ENCODE measurements around the gene LARP1. TPM values are rescaled to one million over a fixed set of nuclear protein-coding genes. Genes with fewer than 3 reads are reported as not detected.

LARP1 gene
- total and polyA plus RNA-seq, 9 of the 15 experiments (the other 6 are each of a cell fraction or from before 2014, with no cell fraction given): 22.6 to 300 (median 92.0) TPM

GRCh38 chr5:154862766-154863165 lies 107.6 kb downstream of the LARP1 start:
- ATAC-seq: no peak
- TF ChIP-seq BMI1 (IDR thresholded peaks at IDR 0.05; ENCODE audit: low read length) (no peak), HEY1 (CRISPR knock-in tag; IDR thresholded peaks at IDR 0.05; ENCODE audit: borderline replicate concordance) (no peak), FOS (IDR thresholded peaks at IDR 0.05; ENCODE audit: extremely low read depth, insufficient read length) (no peak), PHF8 (IDR thresholded peaks at IDR 0.05; ENCODE audit: borderline replicate concordance, low read length) (no peak), DIDO1 (tag; IDR thresholded peaks at IDR 0.05; ENCODE audit: low read depth) (no peak), NFIC (IDR thresholded peaks at IDR 0.05) (no peak), ZNF445 (CRISPR knock-in tag; IDR thresholded peaks at IDR 0.05; ENCODE audit: low read depth) (no peak)
- TF ChIP-seq, protein P1, sequence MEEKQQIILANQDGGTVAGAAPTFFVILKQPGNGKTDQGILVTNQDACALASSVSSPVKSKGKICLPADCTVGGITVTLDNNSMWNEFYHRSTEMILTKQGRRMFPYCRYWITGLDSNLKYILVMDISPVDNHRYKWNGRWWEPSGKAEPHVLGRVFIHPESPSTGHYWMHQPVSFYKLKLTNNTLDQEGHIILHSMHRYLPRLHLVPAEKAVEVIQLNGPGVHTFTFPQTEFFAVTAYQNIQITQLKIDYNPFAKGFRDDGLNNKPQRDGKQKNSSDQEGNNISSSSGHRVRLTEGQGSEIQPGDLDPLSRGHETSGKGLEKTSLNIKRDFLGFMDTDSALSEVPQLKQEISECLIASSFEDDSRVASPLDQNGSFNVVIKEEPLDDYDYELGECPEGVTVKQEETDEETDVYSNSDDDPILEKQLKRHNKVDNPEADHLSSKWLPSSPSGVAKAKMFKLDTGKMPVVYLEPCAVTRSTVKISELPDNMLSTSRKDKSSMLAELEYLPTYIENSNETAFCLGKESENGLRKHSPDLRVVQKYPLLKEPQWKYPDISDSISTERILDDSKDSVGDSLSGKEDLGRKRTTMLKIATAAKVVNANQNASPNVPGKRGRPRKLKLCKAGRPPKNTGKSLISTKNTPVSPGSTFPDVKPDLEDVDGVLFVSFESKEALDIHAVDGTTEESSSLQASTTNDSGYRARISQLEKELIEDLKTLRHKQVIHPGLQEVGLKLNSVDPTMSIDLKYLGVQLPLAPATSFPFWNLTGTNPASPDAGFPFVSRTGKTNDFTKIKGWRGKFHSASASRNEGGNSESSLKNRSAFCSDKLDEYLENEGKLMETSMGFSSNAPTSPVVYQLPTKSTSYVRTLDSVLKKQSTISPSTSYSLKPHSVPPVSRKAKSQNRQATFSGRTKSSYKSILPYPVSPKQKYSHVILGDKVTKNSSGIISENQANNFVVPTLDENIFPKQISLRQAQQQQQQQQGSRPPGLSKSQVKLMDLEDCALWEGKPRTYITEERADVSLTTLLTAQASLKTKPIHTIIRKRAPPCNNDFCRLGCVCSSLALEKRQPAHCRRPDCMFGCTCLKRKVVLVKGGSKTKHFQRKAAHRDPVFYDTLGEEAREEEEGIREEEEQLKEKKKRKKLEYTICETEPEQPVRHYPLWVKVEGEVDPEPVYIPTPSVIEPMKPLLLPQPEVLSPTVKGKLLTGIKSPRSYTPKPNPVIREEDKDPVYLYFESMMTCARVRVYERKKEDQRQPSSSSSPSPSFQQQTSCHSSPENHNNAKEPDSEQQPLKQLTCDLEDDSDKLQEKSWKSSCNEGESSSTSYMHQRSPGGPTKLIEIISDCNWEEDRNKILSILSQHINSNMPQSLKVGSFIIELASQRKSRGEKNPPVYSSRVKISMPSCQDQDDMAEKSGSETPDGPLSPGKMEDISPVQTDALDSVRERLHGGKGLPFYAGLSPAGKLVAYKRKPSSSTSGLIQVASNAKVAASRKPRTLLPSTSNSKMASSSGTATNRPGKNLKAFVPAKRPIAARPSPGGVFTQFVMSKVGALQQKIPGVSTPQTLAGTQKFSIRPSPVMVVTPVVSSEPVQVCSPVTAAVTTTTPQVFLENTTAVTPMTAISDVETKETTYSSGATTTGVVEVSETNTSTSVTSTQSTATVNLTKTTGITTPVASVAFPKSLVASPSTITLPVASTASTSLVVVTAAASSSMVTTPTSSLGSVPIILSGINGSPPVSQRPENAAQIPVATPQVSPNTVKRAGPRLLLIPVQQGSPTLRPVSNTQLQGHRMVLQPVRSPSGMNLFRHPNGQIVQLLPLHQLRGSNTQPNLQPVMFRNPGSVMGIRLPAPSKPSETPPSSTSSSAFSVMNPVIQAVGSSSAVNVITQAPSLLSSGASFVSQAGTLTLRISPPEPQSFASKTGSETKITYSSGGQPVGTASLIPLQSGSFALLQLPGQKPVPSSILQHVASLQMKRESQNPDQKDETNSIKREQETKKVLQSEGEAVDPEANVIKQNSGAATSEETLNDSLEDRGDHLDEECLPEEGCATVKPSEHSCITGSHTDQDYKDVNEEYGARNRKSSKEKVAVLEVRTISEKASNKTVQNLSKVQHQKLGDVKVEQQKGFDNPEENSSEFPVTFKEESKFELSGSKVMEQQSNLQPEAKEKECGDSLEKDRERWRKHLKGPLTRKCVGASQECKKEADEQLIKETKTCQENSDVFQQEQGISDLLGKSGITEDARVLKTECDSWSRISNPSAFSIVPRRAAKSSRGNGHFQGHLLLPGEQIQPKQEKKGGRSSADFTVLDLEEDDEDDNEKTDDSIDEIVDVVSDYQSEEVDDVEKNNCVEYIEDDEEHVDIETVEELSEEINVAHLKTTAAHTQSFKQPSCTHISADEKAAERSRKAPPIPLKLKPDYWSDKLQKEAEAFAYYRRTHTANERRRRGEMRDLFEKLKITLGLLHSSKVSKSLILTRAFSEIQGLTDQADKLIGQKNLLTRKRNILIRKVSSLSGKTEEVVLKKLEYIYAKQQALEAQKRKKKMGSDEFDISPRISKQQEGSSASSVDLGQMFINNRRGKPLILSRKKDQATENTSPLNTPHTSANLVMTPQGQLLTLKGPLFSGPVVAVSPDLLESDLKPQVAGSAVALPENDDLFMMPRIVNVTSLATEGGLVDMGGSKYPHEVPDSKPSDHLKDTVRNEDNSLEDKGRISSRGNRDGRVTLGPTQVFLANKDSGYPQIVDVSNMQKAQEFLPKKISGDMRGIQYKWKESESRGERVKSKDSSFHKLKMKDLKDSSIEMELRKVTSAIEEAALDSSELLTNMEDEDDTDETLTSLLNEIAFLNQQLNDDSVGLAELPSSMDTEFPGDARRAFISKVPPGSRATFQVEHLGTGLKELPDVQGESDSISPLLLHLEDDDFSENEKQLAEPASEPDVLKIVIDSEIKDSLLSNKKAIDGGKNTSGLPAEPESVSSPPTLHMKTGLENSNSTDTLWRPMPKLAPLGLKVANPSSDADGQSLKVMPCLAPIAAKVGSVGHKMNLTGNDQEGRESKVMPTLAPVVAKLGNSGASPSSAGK (IDR thresholded peaks at IDR 0.05): no peak
- TF ChIP-seq, protein P2, sequence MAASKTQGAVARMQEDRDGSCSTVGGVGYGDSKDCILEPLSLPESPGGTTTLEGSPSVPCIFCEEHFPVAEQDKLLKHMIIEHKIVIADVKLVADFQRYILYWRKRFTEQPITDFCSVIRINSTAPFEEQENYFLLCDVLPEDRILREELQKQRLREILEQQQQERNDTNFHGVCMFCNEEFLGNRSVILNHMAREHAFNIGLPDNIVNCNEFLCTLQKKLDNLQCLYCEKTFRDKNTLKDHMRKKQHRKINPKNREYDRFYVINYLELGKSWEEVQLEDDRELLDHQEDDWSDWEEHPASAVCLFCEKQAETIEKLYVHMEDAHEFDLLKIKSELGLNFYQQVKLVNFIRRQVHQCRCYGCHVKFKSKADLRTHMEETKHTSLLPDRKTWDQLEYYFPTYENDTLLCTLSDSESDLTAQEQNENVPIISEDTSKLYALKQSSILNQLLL (CRISPR knock-in tag; IDR thresholded peaks at IDR 0.05; ENCODE audit: borderline replicate concordance): no peak

More at GRCh38 chr5:154862766-154863165, 107.6 kb downstream of the LARP1 start:
- Histone ChIP-seq H3K27ac (ENCODE audit: extremely low read depth, low read depth, low read length) (no peak overlapping the region), H3K79me2 (ENCODE audit: control insufficient read depth, insufficient read depth, low read length) (peaks cover 73% of the 10 kb centered on the region), H3K9me3 (replicated peaks; ENCODE audit: control insufficient read depth, insufficient read depth, low read depth, low read length) (no peaks in the 10 kb centered on the region), H2AFZ (ENCODE audit: low read depth, low read length) (no peak overlapping the region), H3K36me3 (ENCODE audit: control insufficient read depth, insufficient read depth, low read length) (peaks cover 56% of the 10 kb centered on the region), H3K9ac (ENCODE audit: insufficient read depth in 1 of 2, low read depth in 2 of 2, low read length in 2 of 2) (no peak overlapping the region), H3K4me3 (no peak overlapping the region), H4K20me1 (replicated peaks; ENCODE audit: control insufficient read depth, insufficient read depth, low read length) (no peaks in the 10 kb centered on the region; the same call in 1 of the 2 replicates), H3K9me1 (ENCODE audit: control insufficient read depth, insufficient read depth, low read length) (no peaks in the 10 kb centered on the region), H3K4me2 (ENCODE audit: insufficient read depth, low read length) (no peak overlapping the region), H3K27me3 (ENCODE audit: control insufficient read depth in 2 of 2, insufficient read depth in 2 of 2, low read length in 2 of 2) (no peaks in the 10 kb centered on the region), H3K4me1 (replicated peaks in 1 of 2; ENCODE audit: control insufficient read depth in 2 of 2, insufficient read depth in 2 of 2, low read length in 2 of 2) (peaks cover 7 to 10% of the 10 kb centered on the region in 2 experiments; a peak in 4 of 5 replicates)
- ChIA-PET CTCF (ENCODE audit: low intra/inter-chr PET ratio) (interaction anchor here (0.6 kb wide), 1 partner anchor 212 kb away, joined by 3 read pairs; no protein-coding TSS in a partner anchor), POLR2A (interaction anchor here (0.6 kb wide), 1 partner anchor 30 kb away, joined by 3 read pairs; no protein-coding TSS in a partner anchor)
- DNase-seq (ENCODE audit: extremely low read depth in 1 of 4, low spot score in 3 of 4): no peak
- intact Hi-C loops (cut with micrococcal nuclease) (no loop called here), in situ Hi-C loops (cut with MboI) (no loop called here)
- BruUV-seq (replicated peaks): no TSS peak
- 97% methylated on average over 2 of the region's 2 CpGs for WGBS (ENCODE audit: insufficient coverage, low coverage, missing lambda C conversion rate)
- FAIRE-seq: no peak
